GM12878 (cell line): ENCODE results near the gene UVSSA. TPM values are rescaled to one million over a fixed set of nuclear protein-coding genes. Genes with fewer than 3 reads are reported as not detected.

ENCODE experiments used
- ATAC-seq: fragments of 200-7000 bp; cut with Tn5 transposase; 3 replicates; pipeline ENCODE4 v1.9.1; 2020; ENCODE audit warnings: mild to moderate bottlenecking, moderate library complexity
- BruUV-seq: library from RNA; stranded (reverse); fragments of 400-500 nt; replicated peaks from 2 replicates; lab custom pipeline; 2021; lab: Mats Ljungman, UMichigan
- CTCF ChIA-PET: fragments of 300-600 bp; sonication (Branson Sonifier 250); formaldehyde crosslinking; extraction: SDS; loops from one replicate; lab custom pipeline; 2021; ENCODE audit warnings: inconsistent platforms; lab: Yijun Ruan, JAX
- POLR2A ChIA-PET: fragments of 350-600 bp; formaldehyde crosslinking; extraction: SDS; loops from one replicate; lab custom pipeline; 2021; ENCODE audit warnings: inconsistent platforms; lab: Charles Lee
- RAD21 ChIA-PET: fragments of 300-600 bp; sonication (Branson Sonifier 250); formaldehyde crosslinking; loops from one replicate; lab custom pipeline; 2023; ENCODE audit warnings: antibody characterized with exemption; ENCODE audit not compliant: unreplicated experiment; lab: Charles Lee
- SMC1A ChIA-PET: fragments of 300-600 bp; sonication (Branson Sonifier 250); formaldehyde crosslinking; loops from one replicate; lab custom pipeline; 2023; ENCODE audit not compliant: unreplicated experiment, uncharacterized antibody; lab: Charles Lee
- DNase-seq: peaks from one replicate; pipeline ENCODE4 v3.0.0-alpha.2; 2011; ENCODE audit warnings: low read depth, low spot score
- FAIRE-seq: peaks from 3 replicates; lab custom pipeline; 2011; peaks lifted over from hg19 to GRCh38; lab: Jason Lieb, UNC
- H2AFZ ChIP-seq: 2 replicates; pipeline ENCODE4 v1.6.0; 2011; ENCODE audit warnings: low read depth, low read length, control low read depth; ENCODE audit not compliant: control insufficient read depth
- H3K27ac ChIP-seq: 2 replicates; pipeline ENCODE4 v1.5.1; 2011; ENCODE audit warnings: control low read depth; ENCODE audit not compliant: control insufficient read depth, insufficient read depth
- H3K27me3 ChIP-seq, 2 experiments: replicated peaks in 1 of 2; 2 replicates each; pipeline versions ENCODE4 v1.6.0 to v1.6.1; 2011; ENCODE audit warnings: low read length in 1 of 2; ENCODE audit not compliant: control insufficient read depth in 2 of 2, insufficient read depth in 2 of 2
- H3K36me3 ChIP-seq, 2 experiments: 2 replicates each; pipeline ENCODE4 v1.5.1; 2011; ENCODE audit warnings: low read length in 1 of 2; ENCODE audit not compliant: control insufficient read depth in 2 of 2, insufficient read depth in 2 of 2
- H3K4me1 ChIP-seq: 2 replicates; pipeline ENCODE4 v1.6.1; 2011; ENCODE audit warnings: mild to moderate bottlenecking, low read length, moderate library complexity, mixed read lengths; ENCODE audit not compliant: control insufficient read depth, insufficient read depth
- H3K4me2 ChIP-seq: 2 replicates; pipeline ENCODE4 v1.6.0; 2011; ENCODE audit warnings: control low read depth; ENCODE audit not compliant: control insufficient read depth, insufficient read depth
- H3K4me3 ChIP-seq: fragments of 200-600 bp; sonication (generic); 2 replicates; pipeline ENCODE4 v1.5.1; 2016
- H3K79me2 ChIP-seq: 2 replicates; pipeline ENCODE4 v1.6.0; 2011; ENCODE audit warnings: low read length; ENCODE audit not compliant: control insufficient read depth, insufficient read depth
- H3K9ac ChIP-seq: 2 replicates; pipeline ENCODE4 v1.8.0; 2011; ENCODE audit warnings: low read length, control low read depth, mixed read lengths; ENCODE audit not compliant: control insufficient read depth, insufficient read depth
- H3K9me3 ChIP-seq: replicated peaks from 3 replicates; pipeline ENCODE4 v1.5.1; 2011; ENCODE audit warnings: mild to moderate bottlenecking, low read length; ENCODE audit not compliant: control insufficient read depth, insufficient read depth
- H4K20me1 ChIP-seq: 2 replicates; pipeline ENCODE4 v1.6.0; 2011; ENCODE audit not compliant: control insufficient read depth, insufficient read depth
- CHD1 ChIP-seq: IDR thresholded peaks from 2 replicates; pipeline ENCODE4 v1.6.1; 2012; ENCODE audit warnings: low read depth, low read length, improper control_type of control experiment
- IRF4 ChIP-seq: IDR thresholded peaks from 2 replicates; pipeline ENCODE4 v1.6.1; 2011; ENCODE audit warnings: low read depth, low read length
- POU2F2 ChIP-seq: IDR thresholded peaks from 3 replicates; pipeline ENCODE4 v1.6.1; 2011; ENCODE audit warnings: low read depth, mild to moderate bottlenecking, low read length, borderline replicate concordance
- RAD21 ChIP-seq: IDR thresholded peaks from 2 replicates; pipeline ENCODE4 v1.6.1; 2011; ENCODE audit warnings: mild to moderate bottlenecking, low read depth, low read length, moderate library complexity; ENCODE audit not compliant: insufficient read depth
- WGBS: methylation state at CpG from one replicate; pipeline ENCODE4 v1.1.6; 2016; ENCODE audit warnings: low lambda C conversion rate; ENCODE audit not compliant: insufficient replicate concordance, insufficient coverage; ENCODE audit errors: missing lambda C conversion rate; 5-methylcytosine and 5-hydroxymethylcytosine counted together
- in situ Hi-C: fragments of 300-500 bp; cut with MboI; formaldehyde crosslinking; loops from 9 replicates; pipeline ENCODE4 v1.14.3; 2018; ENCODE audit warnings: mixed read lengths
- intact Hi-C: fragments of 100-400 bp; cut with micrococcal nuclease; formaldehyde crosslinking; loops from one replicate; pipeline ENCODE4 v1.14.2; 2022; ENCODE audit not compliant: unreplicated experiment
- polyA plus RNA-seq, 11 experiments: library from polyadenylated mRNA; depleted of rRNA in 4 of 11; unstranded in 6 of 11; stranded (reverse) in 5 of 11; fragments of >200 nt; fragmentation: Nextera tagmentation in 4 of 11; fragmentation: Illumina TruSeq in 1 of 11; extraction: Ambion mirVana in 4 of 11; extraction: Trizol in 1 of 11; gene quantifications; 1 replicate in 1 of 11; 2 replicates in 10 of 11; pipeline versions ENCODE4 v1.2.1 to v1.2.3, GENCODE V29; 2011 to 2016; ENCODE audit warnings: inconsistent platforms in 2 of 11, missing spikeins in 2 of 11, low read depth in 1 of 11
- total RNA-seq, 4 experiments: library from RNA; depleted of rRNA in 3 of 4; stranded (reverse); fragments of >200 nt in 3 of 4; fragmentation: Illumina TruSeq in 1 of 4; extraction: Trizol in 1 of 4; gene quantifications; 2 replicates each; pipeline versions ENCODE4 v1.2.1 to v1.2.3, GENCODE V29; 2013 to 2021
- TF ChIP-seq, protein P1 (sequence below): IDR thresholded peaks from 2 replicates; pipeline ENCODE4 v1.6.1; 2012; ENCODE audit warnings: improper control_type of control experiment, low read depth, low read length; ENCODE audit not compliant: insufficient replicate concordance
- TF ChIP-seq, protein P2 (sequence below): fragments of 450-650 bp; IDR thresholded peaks from 2 replicates; pipeline ENCODE4 v1.6.1; 2018; ENCODE audit warnings: borderline replicate concordance, mild to moderate bottlenecking; ENCODE audit not compliant: partially characterized antibody
- TF ChIP-seq, protein P3 (sequence below): IDR thresholded peaks from 2 replicates; pipeline ENCODE4 v1.6.1; 2011; ENCODE audit warnings: borderline replicate concordance, low read depth, mild to moderate bottlenecking, moderate library complexity, mixed read lengths, low read length; ENCODE audit not compliant: insufficient read depth; ENCODE audit errors: extremely low read length
- TF ChIP-seq, protein P4 (sequence below): fragments of 450-650 bp; IDR thresholded peaks from 2 replicates; pipeline ENCODE4 v1.6.1; 2017; ENCODE audit warnings: low read depth, mild to moderate bottlenecking, moderate library complexity

UVSSA gene
- total and polyA plus RNA-seq, 10 of the 15 experiments (the other 5 are each of a cell fraction or from before 2014, with no cell fraction given) = 0.34 to 16.8 (median 3.6) TPM

DNA sequence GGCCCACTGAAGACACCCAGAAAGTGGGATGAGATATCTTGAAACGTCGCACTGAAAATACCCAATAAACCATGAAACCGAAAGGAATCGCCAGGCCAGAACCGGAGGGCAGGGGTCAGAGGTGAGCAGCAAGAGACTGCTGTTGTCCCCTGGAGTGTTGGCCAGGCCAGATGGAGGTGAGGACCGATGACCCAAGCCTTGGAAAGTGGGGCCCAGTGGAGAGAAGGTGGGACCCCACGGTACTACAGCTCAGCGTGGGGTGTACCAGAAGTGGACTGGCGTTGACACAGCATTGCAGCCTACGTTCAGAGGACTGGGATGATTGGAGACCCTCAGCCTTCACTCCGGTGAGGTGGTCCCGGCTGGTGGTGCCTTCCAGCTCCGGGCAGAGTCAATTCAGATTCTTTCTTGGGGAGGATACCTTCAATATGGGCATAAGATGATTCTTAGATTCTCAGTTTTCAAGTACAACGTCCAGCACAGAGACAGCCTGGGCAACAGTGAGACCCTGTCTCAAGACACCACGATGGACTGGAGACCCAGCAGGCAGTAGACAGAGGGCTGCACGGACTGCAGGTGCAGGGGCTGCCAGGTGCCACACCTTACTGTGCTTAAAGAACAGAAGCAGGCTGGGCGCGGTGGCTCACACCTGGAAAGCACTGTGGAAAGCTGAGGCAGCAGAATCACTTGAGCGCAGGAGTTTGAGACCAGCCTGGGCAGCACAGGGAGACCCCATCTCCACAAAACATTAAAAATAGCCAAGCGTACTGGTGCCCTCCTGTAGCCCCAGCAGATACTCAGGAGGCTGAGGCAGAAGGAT is 34.0 kb upstream of the UVSSA start:
- 99% methylated on average over 20 of the region's 20 CpGs for WGBS
- POLR2A ChIA-PET = no interaction called here
- ATAC-seq (no peak), FAIRE-seq (no peak)
- Histone ChIP-seq H2AFZ (no peak overlapping the region), H3K4me2 (no peak overlapping the region), H3K4me3 (no peak overlapping the region)
- SMC1A ChIA-PET = no interaction called here
- TF ChIP-seq, protein P1, sequence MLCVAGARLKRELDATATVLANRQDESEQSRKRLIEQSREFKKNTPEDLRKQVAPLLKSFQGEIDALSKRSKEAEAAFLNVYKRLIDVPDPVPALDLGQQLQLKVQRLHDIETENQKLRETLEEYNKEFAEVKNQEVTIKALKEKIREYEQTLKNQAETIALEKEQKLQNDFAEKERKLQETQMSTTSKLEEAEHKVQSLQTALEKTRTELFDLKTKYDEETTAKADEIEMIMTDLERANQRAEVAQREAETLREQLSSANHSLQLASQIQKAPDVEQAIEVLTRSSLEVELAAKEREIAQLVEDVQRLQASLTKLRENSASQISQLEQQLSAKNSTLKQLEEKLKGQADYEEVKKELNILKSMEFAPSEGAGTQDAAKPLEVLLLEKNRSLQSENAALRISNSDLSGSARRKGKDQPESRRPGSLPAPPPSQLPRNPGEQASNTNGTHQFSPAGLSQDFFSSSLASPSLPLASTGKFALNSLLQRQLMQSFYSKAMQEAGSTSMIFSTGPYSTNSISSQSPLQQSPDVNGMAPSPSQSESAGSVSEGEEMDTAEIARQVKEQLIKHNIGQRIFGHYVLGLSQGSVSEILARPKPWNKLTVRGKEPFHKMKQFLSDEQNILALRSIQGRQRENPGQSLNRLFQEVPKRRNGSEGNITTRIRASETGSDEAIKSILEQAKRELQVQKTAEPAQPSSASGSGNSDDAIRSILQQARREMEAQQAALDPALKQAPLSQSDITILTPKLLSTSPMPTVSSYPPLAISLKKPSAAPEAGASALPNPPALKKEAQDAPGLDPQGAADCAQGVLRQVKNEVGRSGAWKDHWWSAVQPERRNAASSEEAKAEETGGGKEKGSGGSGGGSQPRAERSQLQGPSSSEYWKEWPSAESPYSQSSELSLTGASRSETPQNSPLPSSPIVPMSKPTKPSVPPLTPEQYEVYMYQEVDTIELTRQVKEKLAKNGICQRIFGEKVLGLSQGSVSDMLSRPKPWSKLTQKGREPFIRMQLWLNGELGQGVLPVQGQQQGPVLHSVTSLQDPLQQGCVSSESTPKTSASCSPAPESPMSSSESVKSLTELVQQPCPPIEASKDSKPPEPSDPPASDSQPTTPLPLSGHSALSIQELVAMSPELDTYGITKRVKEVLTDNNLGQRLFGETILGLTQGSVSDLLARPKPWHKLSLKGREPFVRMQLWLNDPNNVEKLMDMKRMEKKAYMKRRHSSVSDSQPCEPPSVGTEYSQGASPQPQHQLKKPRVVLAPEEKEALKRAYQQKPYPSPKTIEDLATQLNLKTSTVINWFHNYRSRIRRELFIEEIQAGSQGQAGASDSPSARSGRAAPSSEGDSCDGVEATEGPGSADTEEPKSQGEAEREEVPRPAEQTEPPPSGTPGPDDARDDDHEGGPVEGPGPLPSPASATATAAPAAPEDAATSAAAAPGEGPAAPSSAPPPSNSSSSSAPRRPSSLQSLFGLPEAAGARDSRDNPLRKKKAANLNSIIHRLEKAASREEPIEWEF = no peak
- no peak for TF ChIP-seq RAD21
- TF ChIP-seq, protein P2, sequence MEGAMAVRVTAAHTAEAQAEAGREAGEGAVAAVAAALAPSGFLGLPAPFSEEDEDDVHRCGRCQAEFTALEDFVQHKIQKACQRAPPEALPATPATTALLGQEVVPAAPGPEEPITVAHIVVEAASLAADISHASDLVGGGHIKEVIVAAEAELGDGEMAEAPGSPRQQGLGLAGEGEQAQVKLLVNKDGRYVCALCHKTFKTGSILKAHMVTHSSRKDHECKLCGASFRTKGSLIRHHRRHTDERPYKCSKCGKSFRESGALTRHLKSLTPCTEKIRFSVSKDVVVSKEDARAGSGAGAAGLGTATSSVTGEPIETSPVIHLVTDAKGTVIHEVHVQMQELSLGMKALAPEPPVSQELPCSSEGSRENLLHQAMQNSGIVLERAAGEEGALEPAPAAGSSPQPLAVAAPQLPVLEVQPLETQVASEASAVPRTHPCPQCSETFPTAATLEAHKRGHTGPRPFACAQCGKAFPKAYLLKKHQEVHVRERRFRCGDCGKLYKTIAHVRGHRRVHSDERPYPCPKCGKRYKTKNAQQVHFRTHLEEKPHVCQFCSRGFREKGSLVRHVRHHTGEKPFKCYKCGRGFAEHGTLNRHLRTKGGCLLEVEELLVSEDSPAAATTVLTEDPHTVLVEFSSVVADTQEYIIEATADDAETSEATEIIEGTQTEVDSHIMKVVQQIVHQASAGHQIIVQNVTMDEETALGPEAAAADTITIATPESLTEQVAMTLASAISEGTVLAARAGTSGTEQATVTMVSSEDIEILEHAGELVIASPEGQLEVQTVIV = no peak
- no peak for TF ChIP-seq POU2F2
- TF ChIP-seq, protein P3, sequence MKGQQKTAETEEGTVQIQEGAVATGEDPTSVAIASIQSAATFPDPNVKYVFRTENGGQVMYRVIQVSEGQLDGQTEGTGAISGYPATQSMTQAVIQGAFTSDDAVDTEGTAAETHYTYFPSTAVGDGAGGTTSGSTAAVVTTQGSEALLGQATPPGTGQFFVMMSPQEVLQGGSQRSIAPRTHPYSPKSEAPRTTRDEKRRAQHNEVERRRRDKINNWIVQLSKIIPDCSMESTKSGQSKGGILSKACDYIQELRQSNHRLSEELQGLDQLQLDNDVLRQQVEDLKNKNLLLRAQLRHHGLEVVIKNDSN = no peak
- TF ChIP-seq, protein P4, sequence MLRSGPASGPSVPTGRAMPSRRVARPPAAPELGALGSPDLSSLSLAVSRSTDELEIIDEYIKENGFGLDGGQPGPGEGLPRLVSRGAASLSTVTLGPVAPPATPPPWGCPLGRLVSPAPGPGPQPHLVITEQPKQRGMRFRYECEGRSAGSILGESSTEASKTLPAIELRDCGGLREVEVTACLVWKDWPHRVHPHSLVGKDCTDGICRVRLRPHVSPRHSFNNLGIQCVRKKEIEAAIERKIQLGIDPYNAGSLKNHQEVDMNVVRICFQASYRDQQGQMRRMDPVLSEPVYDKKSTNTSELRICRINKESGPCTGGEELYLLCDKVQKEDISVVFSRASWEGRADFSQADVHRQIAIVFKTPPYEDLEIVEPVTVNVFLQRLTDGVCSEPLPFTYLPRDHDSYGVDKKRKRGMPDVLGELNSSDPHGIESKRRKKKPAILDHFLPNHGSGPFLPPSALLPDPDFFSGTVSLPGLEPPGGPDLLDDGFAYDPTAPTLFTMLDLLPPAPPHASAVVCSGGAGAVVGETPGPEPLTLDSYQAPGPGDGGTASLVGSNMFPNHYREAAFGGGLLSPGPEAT = no peak
- no peak for TF ChIP-seq IRF4
- TF ChIP-seq CHD1 = no peak
- TF ChIP-seq, all 136 proteins: peak for 0
- Histone ChIP-seq H3K9me3 (no peaks in the 10 kb centered on the region; the same call in 2 of the 3 replicates), H3K36me3 (peaks cover 10 to 32% of the 10 kb centered on the region in 2 experiments; a peak in 3 of 4 replicates), H3K27me3 (no peaks in the 10 kb centered on the region), H3K9ac (no peak overlapping the region), H3K4me1 (no peaks in the 10 kb centered on the region), H4K20me1 (no peaks in the 10 kb centered on the region), H3K27ac (no peak overlapping the region), H3K79me2 (peaks cover 21% of the 10 kb centered on the region)
- no TSS peak for BruUV-seq
- DNase-seq = no peak
- in situ Hi-C loops (no loop called here), intact Hi-C loops (no loop called here)
- CTCF ChIA-PET = no interaction called here
- RAD21 ChIA-PET = no interaction called here
